GM04503 (cell line): ENCODE results near the gene ATPAF2.
A peak's percentile ranks its signal among the peaks of the same experiment; 100 is the strongest.

Source experiments
- DNase-seq: peaks from one replicate; pipeline ENCODE4 v3.0.0-alpha.2; 2012; ENCODE audit warnings: low read depth

The ATPAF2 gene

DNA sequence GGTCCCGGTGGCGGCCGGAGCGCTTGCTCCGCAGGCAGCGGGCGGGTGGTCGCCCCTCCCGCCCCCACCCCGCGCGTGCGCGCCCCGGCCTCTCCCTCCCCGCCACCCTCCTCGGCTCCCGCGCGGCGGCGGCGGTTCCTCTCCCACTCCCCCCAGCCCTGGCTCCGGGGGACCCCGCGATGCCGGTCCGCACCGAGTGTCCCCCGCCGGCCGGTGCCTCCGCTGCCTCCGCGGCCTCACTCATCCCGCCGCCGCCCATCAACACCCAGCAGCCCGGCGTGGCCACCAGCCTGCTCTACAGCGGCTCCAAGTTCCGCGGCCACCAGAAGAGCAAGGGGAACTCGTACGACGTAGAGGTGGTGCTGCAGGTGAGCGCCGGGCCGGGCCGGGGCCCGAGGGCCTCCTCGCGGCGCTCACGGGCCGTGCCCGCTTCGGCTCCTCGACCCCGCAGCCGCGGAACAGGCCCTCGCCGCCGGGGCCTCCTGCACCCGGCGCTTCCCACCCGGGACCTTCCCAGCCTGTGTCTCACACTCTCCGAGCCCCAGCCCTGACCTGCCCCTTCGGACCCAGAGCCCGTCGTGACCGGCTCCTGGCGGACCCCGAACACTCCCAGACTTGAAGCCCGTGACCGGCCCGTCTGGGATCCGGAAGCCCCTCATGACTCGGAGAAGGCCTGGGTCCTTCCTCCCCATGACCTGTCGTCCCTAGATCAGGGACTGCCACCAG is 730 bp upstream of the ATPAF2 start:
- DNase-seq = no peak

DNA sequence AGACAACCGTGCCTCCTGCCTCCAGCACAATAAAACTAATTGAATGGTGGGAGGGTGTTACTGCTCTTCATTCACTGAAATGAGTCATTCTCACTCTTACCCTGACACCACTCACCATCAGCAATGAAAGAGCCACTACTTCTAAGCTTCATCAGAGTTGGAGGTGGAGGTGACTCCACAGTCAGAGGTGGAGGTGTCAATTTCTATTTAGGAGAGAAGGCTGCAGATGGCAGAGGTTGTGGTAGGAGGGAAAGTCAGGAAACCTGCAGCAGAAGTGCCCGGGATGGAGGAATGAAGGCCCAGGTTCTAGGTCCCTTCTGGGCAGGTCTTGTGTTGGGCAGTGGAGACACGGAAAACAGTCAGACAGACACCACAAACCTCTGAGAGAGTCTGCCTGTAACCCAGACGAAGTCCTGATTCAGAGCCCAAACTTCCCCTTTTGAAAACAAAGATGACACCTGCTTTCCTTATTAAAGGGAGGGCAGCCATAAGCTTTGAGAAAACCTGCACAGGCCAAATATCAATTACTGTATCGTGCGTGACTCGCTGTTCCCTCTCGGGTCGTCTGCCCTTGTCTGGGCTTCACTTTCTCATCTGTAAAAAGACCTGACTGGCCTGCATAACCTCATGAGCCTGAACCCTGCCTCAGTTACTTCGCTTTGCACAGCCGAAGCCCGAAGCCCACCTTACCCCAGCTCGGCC is 668 bp downstream of the ATPAF2 start:
- DNase-seq = no peak

DNA sequence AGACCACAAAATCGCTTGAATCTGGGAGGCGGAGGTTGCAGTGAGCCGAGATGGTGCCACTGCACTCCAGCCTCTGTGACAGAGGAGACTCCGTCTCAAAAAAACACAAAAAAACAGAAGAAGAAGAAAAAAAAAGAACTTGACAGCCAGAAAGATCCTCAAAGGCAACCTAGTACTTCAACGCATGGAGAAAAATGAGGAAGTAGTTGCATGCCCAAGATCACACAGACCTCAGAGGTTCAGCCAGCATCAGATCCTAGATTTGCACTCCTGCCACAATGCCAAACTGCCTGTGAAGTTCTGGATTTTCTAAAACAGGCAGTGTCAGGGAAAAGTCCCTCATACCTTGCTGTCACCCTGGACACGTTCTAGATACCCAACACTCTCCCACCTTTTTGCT is 1.5 kb downstream of the ATPAF2 start:
- DNase-seq = no peak

DNA sequence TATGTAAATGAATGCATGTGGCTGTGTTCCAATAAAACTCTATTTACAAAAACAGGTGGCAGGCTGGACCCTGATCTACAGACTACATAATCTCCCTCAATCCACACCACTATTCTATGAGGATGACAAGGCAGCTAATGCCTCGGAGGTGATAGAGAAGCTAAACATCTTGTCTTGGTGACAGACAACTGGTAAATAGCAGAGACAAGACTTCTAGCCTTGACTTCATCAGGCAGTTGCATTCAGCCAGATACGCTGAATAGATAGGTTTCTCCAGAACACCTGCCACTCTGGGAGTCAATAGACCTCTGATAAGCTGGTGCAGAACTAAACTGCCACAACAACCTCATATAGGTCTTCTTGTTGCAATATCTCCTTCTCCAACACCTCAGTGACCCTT is 3.3 kb downstream of the ATPAF2 start:
- no peak for DNase-seq

- DNase-seq = peak; percentile 30
Measured at GRCh38 chr17:18033442-18034099, 5.4 kb downstream of the ATPAF2 start.

DNA sequence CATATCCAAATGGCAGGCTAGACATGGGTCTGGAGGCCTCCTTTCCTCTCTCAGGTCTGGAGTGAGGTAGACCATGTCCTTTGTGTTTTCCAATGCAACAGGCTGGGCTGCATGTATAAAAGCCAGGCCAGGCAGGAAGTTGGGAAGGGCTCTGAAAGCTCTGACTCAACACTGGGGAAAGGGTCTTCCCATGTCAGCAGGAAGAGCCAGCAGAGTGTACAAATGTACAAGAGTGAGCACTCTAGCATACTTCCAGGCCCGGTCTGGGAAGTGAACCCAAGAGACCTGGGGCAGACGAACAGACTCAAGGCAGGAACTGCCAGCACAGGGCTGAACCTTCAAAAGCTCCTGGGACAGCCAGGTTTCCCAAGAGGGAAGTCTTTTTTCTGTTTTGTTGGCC is 7.0 kb downstream of the ATPAF2 start:
- DNase-seq = no peak

DNA sequence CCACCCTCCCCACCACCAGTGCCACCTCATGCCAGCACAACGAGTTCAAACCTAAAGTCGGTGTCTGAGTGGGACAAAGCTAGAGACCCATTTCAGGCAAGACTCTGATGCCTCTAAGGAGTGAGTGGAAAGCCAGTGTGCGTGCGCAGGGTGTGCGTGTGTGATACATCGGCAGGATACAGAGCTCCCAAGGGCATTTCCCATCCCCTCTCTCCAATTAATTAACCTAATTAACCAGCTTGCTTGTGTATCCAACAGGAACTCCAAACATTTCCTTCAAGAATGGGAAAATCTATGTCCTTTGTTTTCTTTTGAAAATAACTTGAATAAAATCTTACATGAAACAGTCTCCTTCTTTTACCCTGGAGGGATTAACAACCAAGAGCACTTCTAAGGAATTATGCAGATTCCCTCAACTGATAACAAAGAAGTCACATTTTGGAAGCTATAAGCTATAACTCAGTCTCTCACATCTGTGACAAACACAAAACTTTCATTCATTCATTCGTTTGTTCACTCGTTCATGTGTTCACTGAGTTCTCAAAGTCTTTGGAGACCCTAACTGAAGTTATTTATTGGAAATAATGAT is 9.9 kb downstream of the ATPAF2 start:
- no peak for DNase-seq

- DNase-seq = no peak
Measured at GRCh38 chr17:18028114-18028951, 10.6 kb downstream of the ATPAF2 start.

DNA sequence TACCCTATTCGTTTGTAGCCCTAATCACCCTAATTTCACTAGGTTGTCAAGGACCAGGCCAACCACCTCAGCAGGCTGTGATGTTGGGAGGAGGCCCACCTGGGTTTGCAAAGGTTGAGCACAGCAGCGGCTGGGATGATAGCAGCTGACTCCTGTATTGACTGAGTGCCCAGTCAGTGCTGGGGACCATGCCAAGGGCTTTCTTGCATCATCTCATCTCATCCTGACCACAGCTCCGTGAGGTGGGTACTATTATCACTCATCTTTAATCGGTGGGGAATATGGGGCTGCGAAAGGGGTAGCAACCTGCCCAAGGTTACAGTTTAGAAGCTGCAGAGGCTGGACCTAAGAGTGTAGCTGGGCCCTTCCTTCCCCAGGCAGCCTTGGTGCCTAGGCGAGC is 11.7 kb downstream of the ATPAF2 start:
- no peak for DNase-seq

DNA sequence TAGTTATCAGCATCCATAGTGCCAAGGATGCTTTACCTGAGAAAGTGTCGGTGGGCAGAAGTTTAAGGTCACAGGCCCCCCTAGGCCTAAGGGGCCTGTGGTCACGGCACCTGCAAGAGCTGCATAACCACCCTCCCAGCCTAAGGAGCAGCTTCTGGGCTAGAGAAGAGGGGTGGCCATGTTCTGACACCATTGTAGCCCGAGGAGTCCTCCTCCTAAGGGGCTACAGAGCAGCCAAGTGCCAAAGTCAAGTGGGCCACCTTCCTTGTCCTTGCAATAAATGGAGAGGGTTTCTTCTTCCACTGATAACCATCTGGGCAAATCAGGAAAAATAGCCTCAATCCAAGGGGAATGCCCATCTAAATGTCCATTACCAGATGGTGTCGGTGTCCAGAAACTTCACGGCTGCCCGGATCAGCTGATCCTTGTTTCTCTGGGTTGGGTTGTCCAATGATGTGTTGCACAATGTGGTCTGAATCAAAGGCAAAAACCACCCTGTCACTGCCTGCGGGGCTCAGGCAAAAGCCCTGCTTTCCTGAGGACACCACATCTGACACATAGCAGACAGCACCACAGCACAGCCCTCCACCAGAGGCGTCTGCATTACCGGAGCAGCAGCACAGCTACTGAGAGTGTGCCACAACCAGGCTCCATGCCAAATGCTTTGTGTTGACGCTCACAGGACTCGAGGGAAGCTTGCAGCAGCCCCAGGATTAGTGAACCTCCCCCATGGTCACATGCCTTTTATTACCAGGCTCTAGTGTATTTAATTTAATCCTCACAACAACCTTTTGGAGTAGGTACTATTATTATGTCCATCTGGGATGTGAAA is 12.8 kb downstream of the ATPAF2 start:
- DNase-seq = peak; percentile 66

- peak; percentile 62 for DNase-seq
Measured at GRCh38 chr17:18025241-18025944, 13.6 kb downstream of the ATPAF2 start.

GRCh38 chr17:18021372-18021771 is 17.6 kb downstream of the ATPAF2 start:
- DNase-seq = no peak

DNA sequence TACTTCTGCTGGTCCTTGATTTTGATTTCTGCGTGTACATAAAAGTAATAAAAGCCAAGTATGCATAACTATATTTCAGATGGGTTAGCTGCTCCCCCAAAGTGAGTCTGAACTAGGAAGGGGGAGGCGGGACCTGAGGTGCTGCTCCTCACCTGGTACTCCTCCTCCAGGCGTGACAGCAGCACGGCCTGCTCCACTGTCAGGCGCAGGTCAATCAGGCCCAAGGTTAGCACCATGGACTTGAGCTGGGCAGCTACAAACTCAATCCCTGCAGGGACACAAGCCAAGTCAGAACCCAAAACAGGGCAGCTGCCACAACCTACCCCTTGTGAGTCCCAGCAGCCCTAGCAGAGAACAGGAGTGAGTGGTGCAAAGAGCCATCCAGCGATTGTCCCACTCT is 18.0 kb downstream of the ATPAF2 start:
- no peak for DNase-seq

GRCh38 chr17:18019838-18020154 is 19.2 kb downstream of the ATPAF2 start:
- no peak for DNase-seq

DNA sequence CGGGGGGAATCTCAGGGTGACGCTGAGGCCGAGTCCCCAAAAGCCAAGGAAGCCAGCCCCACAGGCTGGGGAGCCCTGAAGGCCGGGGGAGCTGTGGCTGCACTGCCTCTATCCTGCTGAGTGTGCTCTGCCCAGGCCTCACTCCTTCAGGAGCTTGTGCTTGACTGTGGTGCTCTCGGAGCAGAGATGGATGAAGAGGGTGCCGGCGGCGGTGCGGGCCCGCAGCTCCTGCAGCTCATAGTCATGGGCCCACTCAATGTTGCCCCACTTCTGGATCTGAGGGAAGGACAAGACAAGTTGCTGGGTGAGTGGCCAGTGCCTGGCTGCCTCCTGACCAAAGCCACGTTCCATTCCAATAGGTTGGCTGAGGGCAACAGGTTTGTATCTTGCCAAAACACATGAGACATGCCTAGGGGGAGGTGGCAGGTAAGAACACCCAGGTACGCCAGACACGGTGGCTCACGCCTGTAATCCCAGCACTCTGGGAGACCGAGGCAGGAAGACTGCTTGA is 20.5 kb downstream of the ATPAF2 start:
- DNase-seq = no peak

- DNase-seq = no peak
Measured at GRCh38 chr17:18017958-18018357, 21.0 kb downstream of the ATPAF2 start.

- no peak for DNase-seq
Measured at GRCh38 chr17:18016426-18016825, 22.5 kb downstream of the ATPAF2 start.

DNA sequence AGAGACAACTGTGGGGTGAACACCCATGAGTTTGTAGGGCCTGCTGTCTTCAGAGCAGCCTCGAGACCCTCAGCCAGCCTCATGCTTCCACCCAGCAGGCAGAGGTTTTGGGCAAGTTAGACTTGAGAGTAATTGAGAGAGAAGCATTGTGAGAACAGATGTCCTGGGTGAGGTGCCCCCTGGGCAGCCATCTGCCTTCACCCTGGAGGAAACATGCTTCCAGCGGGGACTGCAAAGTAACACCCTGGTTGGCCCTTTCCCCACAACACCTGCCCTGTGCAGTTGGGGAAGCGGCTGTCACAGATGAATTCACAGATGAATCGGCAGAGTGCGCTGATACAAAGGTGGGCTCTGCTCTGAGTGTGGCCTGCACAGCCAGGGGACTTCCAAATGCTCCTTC is 23.4 kb downstream of the ATPAF2 start:
- no peak for DNase-seq

DNA sequence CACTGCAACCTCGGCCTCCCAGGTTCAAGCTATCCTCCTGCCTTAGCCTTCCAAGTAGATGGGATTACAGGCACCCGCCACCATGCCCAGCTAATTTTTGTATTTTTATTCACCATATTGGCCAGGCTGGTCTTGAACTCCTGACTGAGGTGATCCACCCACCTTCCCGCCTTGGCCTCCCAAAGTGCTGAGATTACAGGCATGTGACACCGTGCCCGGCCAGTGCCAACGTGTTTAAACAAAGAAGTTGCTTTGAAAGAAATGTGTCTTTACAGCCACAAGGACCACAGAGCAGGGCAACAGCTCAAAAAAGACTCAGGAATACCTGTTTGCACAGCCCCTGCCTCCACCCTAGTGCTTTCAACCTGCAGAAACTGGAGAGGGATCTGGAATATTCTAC is 25.0 kb downstream of the ATPAF2 start:
- no peak for DNase-seq

- DNase-seq = no peak
Measured at GRCh38 chr17:18011286-18011685, 27.7 kb downstream of the ATPAF2 start.
